HG03060 (cell line): Measurements from ENCODE around the gene ATG2B.
"Not testable (repeated sequence)": the region's sequence is repeated elsewhere in the genome, so short reads cannot be mapped to it uniquely, and the experiment has no call there.

Experiments used
- ATAC-seq: cut with Tn5 transposase; IDR thresholded peaks from one replicate; pipeline ENCODE4 v1.9.1; 2021; ENCODE audit warnings: low read depth, moderate number of reproducible peaks; ENCODE audit not compliant: unreplicated experiment

ATG2B gene

GRCh38 chr14:96256407-96256806 lies 106.7 kb downstream of the ATG2B start:
- ATAC-seq, result no peak

- ATAC-seq, result no peak
These were observed 107.4 kb downstream of the ATG2B start, which contains the start of gene BDKRB1 for GRCh38 chr14:96255501-96256366. Gene BDKRB1 (plus strand): TSS chr14:96256210. CDS start chr14:96263683, 7,473 bp downstream.

GRCh38 chr14:96254687-96255086 lies 108.5 kb downstream of the ATG2B start:
- no peak for ATAC-seq

GRCh38 chr14:96252999-96253539 lies 110.1 kb downstream of the ATG2B start:
- no peak for ATAC-seq

GRCh38 chr14:96252323-96252998 lies 110.7 kb downstream of the ATG2B start:
- no peak for ATAC-seq

- no peak for ATAC-seq
These were observed 111.4 kb downstream of the ATG2B start for GRCh38 chr14:96251656-96252155.

- ATAC-seq, result no peak
These were observed 112.7 kb downstream of the ATG2B start for GRCh38 chr14:96250485-96250884.

- ATAC-seq, result no peak
These were observed 114.1 kb downstream of the ATG2B start for GRCh38 chr14:96249029-96249428.

GRCh38 chr14:96247031-96247430 lies 116.1 kb downstream of the ATG2B start:
- ATAC-seq, result no peak

GRCh38 chr14:96246539-96246847 lies 116.6 kb downstream of the ATG2B start:
- no peak for ATAC-seq

GRCh38 chr14:96245710-96246538 lies 117.2 kb downstream of the ATG2B start:
- no peak for ATAC-seq

- not testable (repeated sequence) for ATAC-seq
These were observed 118.1 kb downstream of the ATG2B start for GRCh38 chr14:96245074-96245473.

- ATAC-seq, result no peak
These were observed 119.4 kb downstream of the ATG2B start for GRCh38 chr14:96243785-96244184.

- no peak for ATAC-seq
These were observed 121.0 kb downstream of the ATG2B start for GRCh38 chr14:96242126-96242525.

GRCh38 chr14:96240641-96241040 lies 122.5 kb downstream of the ATG2B start:
- ATAC-seq, result no peak

GRCh38 chr14:96239711-96240141 lies 123.4 kb downstream of the ATG2B start:
- no peak for ATAC-seq

GRCh38 chr14:96238676-96239265 lies 124.4 kb downstream of the ATG2B start:
- no peak for ATAC-seq

- no peak for ATAC-seq
These were observed 125.5 kb downstream of the ATG2B start for GRCh38 chr14:96237641-96238040.

- no peak for ATAC-seq
These were observed 127.7 kb downstream of the ATG2B start for GRCh38 chr14:96235426-96235825.

- ATAC-seq, result no peak
These were observed 129.5 kb downstream of the ATG2B start for GRCh38 chr14:96233661-96234060.
